ENCODE results near the gene C11orf68.

GRCh38 chr11:65903715-65904114 is 15.1 kb downstream of the C11orf68 start:
- no peak for TF ChIP-seq POLR2A (IDR thresholded peaks at IDR 0.05; ENCODE audit: low read length)
- no peak for TF ChIP-seq GATA1 (IDR thresholded peaks at IDR 0.05; ENCODE audit: low read depth, low read length)

All from erythroblast (primary cell).